ENCODE measurements around the gene DBI. TPM values are rescaled to one million over a fixed set of nuclear protein-coding genes. Genes with fewer than 3 reads are reported as not detected.
"Not testable (repeated sequence)": the region's sequence is repeated elsewhere in the genome, so short reads cannot be mapped to it uniquely, and the experiment has no call there.

The DBI gene
- polyA plus RNA-seq, 2 of the 4 experiments (the other 2 are of a cell fraction), result 339 to 823 TPM

GRCh38 chr2:119371111-119371510 lies 4.3 kb downstream of the DBI start:
- Histone ChIP-seq H3K4me3 (no peak overlapping the region), H3K27ac (no peak overlapping the region), H3K9me3 (no peaks in the 10 kb centered on the region), H3K4me2 (no peak overlapping the region), H3K4me1 (peaks cover 12% of the 10 kb centered on the region)
- WGBS (ENCODE audit: missing lambda C conversion rate), result 95% methylated on average over 6 of the region's 6 CpGs
- ChIA-PET POLR2A (no interaction called here), CTCF (no interaction called here)
- ATAC-seq (no peak), FAIRE-seq (no peak), DNase-seq (ENCODE audit: low read depth in 1 of 2, low spot score in 1 of 2) (no peak)
- TF ChIP-seq HDAC2 (IDR thresholded peaks at IDR 0.05) (no peak), JUN (IDR thresholded peaks at IDR 0.05) (no peak), NR3C1 (IDR thresholded peaks at IDR 0.05) (no peak), MAZ (IDR thresholded peaks at IDR 0.05; ENCODE audit: borderline replicate concordance, low read depth, low read length) (no peak), FOSL2 (IDR thresholded peaks at IDR 0.05) (no peak), FOSL2 (CRISPR knock-in tag; IDR thresholded peaks at IDR 0.05) (no peak), CEBPB (IDR thresholded peaks at IDR 0.05) (no peak), KDM5A (IDR thresholded peaks at IDR 0.05) (no peak), GATA3 (IDR thresholded peaks at IDR 0.05; ENCODE audit: borderline replicate concordance) (no peak)

GRCh38 chr2:119372778-119373568 lies 6.2 kb downstream of the DBI start:
- no peak overlapping the region for H3K4me2 ChIP-seq
- 94% methylated on average over 6 of the region's 7 CpGs for WGBS (ENCODE audit: missing lambda C conversion rate)
- H3K27ac ChIP-seq, result no peak overlapping the region
- no peaks in the 10 kb centered on the region for H3K9me3 ChIP-seq
- POLR2A ChIA-PET, result no interaction called here
- FAIRE-seq (no peak), ATAC-seq (no peak), DNase-seq (ENCODE audit: low read depth in 1 of 2, low spot score in 1 of 2) (no peak)
- H3K4me1 ChIP-seq, result peaks cover 9% of the 10 kb centered on the region
- H3K4me3 ChIP-seq, result no peak overlapping the region
- TF ChIP-seq TP53 (CRISPR knock-in tag; IDR thresholded peaks at IDR 0.05) (no peak), MAFK (IDR thresholded peaks at IDR 0.05; ENCODE audit: partially characterized antibody) (no peak), BCL3 (IDR thresholded peaks at IDR 0.05) (no peak), JUN (IDR thresholded peaks at IDR 0.05) (no peak), EHMT2 (IDR thresholded peaks at IDR 0.05; ENCODE audit: low read depth) (no peak), NPAS2 (CRISPR knock-in tag; IDR thresholded peaks at IDR 0.05; ENCODE audit: borderline replicate concordance) (no peak), REST (IDR thresholded peaks at IDR 0.05) (no peak), HDAC2 (IDR thresholded peaks at IDR 0.05) (no peak), EP300 (IDR thresholded peaks at IDR 0.05) (no peak), HEYL (CRISPR knock-in tag; IDR thresholded peaks at IDR 0.05) (no peak), CBX8 (IDR thresholded peaks at IDR 0.05) (no peak), ZC3H11A (IDR thresholded peaks at IDR 0.05) (no peak), NFE2L2 (conservative IDR thresholded peaks at IDR 0.05; ENCODE audit: low read length) (no peak), SREBF2 (IDR thresholded peaks at IDR 0.05) (no peak), KDM5A (IDR thresholded peaks at IDR 0.05) (no peak)
- TF ChIP-seq, protein P1, sequence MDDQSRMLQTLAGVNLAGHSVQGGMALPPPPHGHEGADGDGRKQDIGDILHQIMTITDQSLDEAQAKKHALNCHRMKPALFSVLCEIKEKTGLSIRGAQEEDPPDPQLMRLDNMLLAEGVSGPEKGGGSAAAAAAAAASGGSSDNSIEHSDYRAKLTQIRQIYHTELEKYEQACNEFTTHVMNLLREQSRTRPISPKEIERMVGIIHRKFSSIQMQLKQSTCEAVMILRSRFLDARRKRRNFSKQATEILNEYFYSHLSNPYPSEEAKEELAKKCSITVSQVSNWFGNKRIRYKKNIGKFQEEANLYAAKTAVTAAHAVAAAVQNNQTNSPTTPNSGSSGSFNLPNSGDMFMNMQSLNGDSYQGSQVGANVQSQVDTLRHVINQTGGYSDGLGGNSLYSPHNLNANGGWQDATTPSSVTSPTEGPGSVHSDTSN (IDR thresholded peaks at IDR 0.05), result no peak
- TF ChIP-seq, protein P2, sequence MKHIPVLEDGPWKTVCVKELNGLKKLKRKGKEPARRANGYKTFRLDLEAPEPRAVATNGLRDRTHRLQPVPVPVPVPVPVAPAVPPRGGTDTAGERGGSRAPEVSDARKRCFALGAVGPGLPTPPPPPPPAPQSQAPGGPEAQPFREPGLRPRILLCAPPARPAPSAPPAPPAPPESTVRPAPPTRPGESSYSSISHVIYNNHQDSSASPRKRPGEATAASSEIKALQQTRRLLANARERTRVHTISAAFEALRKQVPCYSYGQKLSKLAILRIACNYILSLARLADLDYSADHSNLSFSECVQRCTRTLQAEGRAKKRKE (CRISPR knock-in tag; IDR thresholded peaks at IDR 0.05; ENCODE audit: low read depth), result no peak
- CTCF ChIA-PET, result no interaction called here

- H3K4me2 ChIP-seq; H3K4me3 ChIP-seq; ATAC-seq; DNase-seq (ENCODE audit: low read depth in 1 of 2, low spot score in 1 of 2); CTCF ChIA-PET; H3K27ac ChIP-seq; H3K9me3 ChIP-seq; FAIRE-seq; POLR2A ChIA-PET; H3K4me1 ChIP-seq: not testable (repeated sequence)
- 93% methylated on average over 5 of the region's 5 CpGs for WGBS (ENCODE audit: missing lambda C conversion rate)
These were observed 7.3 kb downstream of the DBI start for GRCh38 chr2:119373907-119374745.

GRCh38 chr2:119376406-119376805 lies 9.6 kb downstream of the DBI start:
- WGBS (ENCODE audit: missing lambda C conversion rate), result 77% methylated on average over 6 of the region's 6 CpGs
- H3K9me3 ChIP-seq; DNase-seq (ENCODE audit: low read depth in 1 of 2, low spot score in 1 of 2); H3K4me2 ChIP-seq; FAIRE-seq; CTCF ChIA-PET; H3K4me3 ChIP-seq; H3K27ac ChIP-seq; H3K4me1 ChIP-seq; POLR2A ChIA-PET; ATAC-seq: not testable (repeated sequence)
